GM21737 (cell line): ENCODE results near the gene DDX5.
"Not testable (repeated sequence)": the region's sequence is repeated elsewhere in the genome, so short reads cannot be mapped to it uniquely, and the experiment has no call there.

Experiments used
- ATAC-seq: cut with Tn5 transposase; IDR thresholded peaks from one replicate; pipeline ENCODE4 v1.9.1; 2021; ENCODE audit warnings: mild to moderate bottlenecking, moderate library complexity; ENCODE audit not compliant: unreplicated experiment

Gene DDX5

DNA sequence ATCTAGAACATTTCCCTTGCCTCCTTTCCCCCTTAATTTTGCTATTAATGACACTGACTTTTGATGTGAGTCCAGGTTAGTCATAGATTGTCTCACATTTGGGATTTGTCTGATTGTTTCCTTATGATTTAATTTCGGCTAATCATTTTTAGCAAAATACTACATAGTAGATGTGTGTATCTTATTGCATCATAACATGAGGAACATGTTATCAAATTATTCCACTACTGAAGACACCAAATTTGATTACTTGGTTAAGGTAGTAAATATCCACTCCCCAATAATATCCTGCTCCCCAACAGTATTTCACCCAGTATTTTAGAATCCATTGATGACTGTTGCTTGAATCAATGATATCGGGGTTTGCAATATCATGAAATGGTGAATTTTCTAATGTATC lies 12.0 kb downstream of the DDX5 start:
- ATAC-seq = no peak

DNA sequence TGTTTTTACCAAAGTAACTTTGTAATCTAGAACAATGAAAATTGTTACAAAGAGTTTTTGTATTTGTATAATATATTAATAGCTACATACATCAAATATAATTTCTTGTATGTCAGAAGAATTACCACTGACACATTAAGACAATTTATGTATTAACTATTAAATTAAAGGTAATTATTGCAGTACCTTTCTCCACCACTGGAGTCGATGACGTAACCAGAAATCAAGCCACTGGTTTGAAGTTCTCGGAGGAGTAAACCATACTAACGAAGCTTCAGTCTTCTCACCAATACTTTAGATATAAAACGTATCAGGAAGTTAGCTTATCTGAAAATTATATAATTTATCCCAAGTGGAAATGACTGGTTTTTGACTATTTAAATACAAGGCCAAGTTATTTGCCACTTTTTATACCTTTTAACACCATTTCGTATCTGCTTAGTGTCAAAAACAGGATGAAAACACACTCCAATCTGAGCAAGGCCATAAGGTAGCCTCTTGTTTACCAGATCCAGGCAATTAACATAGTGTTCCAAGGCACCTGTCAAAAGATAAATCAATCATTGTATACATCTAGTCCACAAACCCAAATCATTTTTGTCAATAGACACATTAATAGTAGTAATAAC lies 13.5 kb downstream of the DDX5 start:
- no peak for ATAC-seq

DNA sequence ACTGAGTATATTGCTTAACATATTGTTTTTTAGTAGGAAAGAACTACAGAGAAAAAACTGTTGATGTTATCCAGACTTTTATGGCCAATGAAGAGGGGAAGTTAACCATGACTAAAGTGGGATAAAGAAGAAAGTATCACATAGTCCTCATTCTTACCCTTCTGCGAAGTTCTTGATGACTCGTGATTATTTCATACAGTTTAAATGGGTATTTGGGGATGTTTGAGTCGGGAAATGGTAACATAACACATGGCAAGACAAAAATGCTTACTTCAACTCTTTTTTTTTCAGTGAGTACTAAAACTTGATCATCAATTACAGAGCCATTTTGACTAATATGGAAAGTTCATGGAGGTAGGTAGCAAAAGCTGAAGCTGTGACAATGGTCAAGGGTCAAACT lies 14.1 kb downstream of the DDX5 start:
- ATAC-seq = no peak

DNA sequence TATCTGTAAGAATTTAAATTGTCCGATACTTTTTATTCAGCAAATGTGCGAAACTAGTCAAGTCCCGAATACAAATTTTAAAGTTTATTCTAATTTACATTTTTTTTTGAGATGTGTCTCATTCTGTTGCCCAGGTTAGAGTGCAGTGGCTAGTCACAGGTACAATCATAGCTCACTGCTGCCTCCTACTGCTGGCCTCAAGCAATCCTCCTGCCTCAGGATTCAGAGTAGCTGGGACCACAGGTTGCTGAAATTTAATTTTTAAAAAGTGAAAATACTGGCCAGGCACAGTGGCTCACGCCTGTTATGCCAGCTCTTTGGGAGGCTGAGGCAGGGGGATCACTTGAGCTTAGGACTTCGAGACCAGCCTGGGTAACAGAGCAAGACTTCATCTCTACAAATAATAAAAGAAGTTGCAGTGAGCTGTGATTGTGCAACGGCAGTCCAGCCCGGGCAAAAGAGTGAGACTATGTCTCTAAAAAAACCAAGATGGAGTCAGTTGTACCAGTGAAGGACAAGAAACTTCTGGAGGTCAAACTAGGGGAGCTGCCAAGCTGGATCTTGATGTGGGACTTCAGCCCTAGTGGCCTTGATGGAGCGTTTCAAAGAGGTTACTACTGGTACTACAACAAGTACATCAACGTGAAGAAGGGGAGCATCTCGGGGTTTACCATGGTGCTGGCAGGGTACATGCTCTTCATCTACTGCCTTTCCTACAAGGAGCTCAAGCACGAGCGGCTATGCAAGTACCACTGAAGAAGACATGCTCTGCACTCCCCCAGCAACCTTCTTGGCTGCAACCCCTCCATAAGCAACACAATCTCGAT lies 14.8 kb downstream of the DDX5 start:
- no peak for ATAC-seq

DNA sequence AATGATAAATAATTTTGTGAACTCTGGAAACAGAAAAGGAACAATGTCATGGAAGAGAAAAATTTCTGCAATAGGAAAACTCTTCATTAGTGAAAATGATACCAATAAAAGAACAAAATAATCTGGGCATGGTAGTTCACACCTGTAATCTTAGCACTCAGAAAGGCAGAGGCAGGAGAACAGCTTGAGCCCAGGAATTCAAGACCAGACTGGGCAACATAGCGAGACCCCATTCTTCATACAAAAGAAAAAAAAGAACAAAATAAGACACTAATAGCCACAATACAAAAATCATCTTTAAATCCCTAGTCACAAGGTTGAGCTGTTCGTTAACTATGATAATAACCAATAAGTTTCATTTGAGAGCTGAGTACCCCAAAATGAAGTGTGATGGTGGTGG lies 17.8 kb downstream of the DDX5 start:
- ATAC-seq = no peak

DNA sequence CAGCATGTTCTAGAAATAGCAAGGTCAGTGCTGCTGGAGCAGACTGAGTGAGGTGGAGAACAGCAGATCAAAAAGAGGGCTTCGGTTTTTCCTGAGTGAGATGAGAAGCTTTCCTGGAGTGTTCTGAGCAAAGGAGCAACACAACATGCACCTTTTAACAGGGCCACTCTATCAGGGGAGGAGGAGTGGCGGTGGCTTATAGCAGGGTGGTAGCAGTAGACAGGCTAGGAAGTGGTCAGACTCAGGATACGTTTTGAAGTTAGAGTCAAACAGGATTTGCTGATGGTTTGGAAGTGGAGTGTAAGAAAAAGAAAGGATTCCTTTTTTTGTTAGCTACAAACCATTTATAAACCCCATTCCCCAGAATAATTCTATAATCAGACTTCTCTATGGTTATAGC lies 21.7 kb downstream of the DDX5 start:
- ATAC-seq = no peak

DNA sequence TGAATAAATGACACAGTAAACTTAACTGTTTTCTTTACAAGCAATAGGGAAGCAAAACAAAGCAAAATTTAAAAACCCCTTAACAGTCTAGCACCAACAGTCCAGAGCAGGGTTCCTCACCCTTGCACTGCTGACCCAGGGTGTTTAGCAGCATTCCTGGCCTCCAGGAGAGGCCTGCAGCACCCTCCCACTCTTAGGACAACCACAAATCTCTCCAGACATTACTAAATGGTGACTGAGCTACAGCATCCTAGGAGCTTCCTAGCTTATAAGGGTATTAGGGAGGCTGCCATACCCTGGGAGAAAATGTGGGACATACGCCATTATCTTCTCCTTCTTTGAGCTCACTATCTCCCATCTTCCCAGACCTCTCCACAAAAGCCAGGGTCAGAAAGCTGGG lies 25.1 kb downstream of the DDX5 start:
- ATAC-seq = no peak

DNA sequence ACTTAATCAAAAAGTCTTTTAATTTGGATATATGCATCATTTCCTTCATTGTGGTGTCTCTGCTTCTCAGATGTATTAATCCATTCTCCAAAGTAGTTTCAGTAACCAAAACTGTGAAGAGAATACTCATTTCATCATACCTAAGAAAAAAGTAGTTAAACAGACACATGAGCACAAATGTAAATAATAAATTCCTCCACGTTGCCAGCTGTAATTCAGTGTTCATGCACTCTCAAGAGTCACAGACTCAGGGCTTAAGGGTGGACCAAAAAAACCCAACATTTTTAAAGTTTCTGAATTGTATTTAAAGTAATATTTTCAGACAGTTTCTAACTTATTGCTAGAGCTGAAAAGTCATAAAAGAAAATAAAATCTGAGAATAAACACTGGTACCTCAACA lies 28.2 kb downstream of the DDX5 start:
- no peak for ATAC-seq

DNA sequence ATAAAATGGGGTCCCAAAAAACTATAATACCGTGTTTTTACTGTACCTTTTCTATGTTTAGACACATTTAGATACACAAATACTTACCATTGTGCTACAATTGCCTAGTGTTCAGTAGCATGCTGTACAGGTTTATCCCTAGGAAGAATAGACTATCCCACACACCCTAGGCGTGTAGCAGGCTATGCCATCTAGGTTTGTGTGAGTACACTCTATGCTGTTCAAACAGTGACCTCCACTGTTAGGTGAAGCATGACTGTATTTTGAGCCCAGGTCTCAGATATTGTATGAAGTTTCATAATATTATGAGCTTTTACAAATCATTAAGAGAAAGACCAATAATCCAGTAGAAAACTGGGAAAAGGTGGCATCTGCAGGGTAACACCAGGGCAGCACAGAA lies 33.5 kb downstream of the DDX5 start:
- ATAC-seq = no peak

DNA sequence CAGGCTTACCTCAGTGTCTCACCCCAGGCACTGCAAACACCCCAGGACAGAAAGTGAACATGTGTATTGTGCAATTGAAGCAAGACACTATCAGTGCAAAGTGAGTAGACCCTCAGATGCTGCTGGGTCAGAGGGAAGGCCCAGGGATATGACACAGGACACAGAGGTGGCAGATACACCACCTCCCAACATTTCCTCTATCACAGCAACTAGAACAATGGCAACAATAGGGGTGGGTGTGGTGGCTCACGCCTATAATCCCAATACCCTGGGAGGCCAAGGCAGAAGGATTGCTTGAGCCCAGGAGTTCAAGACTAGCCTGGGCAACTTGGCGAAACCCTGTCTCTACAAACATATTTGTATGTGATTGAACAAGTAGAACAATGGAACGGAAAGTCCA lies 34.6 kb downstream of the DDX5 start:
- no peak for ATAC-seq

DNA sequence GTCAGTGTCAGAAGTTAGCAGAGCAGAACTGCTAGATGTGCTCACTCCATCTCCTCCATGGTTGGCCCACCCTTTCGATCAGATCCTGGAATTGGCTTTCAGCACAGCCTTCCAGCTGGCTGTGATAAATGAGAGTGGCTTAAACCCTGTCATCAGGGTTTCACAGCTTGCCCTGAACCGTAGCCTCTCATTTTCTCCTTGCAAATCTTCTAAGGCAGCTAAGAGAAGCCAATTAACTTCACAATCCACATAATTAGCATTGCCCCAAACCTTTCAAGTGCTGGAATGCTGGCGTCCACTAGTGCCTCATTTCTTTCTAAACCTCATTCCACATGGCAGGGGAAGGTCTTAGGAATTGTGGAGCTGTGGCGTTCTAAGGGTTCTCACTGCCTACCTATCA lies 35.5 kb downstream of the DDX5 start:
- ATAC-seq = no peak

DNA sequence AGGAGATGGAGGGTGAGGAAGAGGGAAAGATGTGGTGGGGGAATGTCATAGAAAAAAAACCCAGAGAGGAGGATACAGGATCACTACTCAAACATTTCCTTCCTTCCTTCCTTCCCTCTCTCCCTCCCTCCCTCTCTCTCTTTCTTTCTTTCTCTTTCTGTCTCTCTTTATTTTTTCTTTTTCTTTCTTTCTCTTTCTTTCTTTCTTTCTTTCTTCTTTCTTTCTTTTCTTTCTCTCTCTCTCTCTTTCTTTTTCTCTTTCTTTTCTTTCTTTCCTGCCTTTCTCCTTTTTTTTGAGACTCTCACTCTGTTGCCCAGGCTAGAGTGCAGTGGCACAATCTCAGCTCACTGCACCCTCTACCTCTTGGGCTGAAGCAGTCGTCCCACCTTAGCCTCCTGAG lies 39.3 kb downstream of the DDX5 start:
- not testable (repeated sequence) for ATAC-seq

DNA sequence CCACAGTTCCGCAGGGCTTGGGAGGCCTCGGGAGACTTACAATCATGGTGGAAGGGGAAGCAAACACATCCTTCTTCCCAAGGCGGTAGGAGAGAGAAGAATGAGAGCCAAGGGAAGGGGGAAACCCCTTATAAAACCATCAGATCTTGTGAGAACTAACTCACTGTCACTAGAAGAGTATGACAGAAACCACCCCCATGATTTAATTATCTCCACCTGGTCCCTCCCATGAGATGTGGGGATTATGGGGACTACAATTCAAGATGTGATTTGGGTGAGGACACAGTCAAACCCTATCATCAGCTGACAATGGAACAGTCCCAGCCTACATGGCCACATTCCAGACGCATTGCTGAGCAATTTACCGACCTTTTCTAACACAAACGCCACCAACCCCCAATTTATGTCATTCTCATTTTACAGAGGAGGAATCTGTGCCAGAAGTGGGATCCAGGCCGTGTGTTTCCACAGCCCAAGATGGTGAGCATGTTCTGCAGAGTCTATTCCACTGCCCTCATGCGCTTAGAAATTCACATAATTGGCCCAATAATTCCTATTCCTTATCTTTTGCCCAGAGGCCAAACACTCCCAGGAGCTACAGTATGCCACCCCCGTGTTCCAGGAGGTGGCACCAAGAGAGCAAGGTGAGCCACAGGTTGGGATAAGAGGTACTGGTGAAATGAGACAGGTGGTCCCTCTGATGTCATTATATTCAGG lies 39.9 kb downstream of the DDX5 start:
- no peak for ATAC-seq

DNA sequence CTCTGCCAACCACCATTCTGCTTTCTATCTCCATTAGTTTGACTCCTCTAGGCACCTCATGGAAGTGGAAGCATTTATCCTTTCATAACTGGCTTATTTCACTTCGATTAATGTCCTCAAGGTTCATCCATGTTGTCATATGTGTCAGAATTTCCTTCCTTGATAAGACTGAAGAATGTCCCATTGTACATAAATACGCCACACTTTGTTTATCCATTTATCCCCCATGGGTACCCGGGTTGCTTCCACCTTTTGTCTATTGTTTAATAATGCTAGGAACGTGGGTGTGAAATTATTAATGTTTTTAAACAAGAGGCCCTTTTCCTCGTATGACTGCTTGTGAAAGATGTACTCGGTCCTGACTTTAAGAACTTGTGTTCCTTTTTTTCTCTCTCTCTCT lies 44.3 kb downstream of the DDX5 start:
- ATAC-seq = no peak

DNA sequence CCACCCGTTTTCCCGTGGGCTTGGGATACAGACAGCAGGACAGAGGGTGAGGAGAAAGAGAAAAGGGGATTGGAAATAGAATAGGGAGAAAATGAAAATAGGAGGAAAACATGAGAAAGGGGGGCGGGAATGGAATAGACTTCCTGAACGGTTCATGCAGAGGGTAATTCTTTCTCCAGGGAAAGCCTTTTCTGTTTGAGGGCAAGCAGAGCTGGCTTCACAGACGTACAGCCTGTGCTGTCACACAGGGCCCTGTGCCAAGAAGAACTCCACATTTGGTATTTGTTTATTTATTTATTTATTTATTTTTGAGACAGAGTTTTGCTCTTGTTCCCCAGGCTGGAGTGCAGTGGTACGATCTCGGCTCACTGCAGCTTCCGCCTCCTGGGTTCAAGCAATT lies 45.1 kb downstream of the DDX5 start:
- no peak for ATAC-seq

DNA sequence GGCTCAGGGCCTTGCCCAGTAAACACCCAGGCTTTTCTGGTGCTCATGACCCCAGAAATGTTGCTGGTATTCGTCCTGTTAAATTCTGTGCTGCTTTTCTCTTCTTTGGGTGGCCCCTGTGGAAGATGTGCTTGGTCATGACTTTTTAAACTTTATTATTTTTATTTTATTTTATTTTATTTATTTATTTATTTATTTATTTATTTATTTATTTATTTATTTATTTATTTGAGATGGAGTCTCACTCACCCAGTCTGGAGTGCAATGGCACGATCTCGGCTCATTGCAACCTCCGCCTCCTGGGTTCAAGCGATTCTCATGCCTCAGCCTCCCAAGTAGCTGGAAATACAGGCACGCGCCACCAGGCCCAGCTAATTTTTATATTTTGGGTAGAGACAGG lies 46.3 kb downstream of the DDX5 start:
- not testable (repeated sequence) for ATAC-seq

DNA sequence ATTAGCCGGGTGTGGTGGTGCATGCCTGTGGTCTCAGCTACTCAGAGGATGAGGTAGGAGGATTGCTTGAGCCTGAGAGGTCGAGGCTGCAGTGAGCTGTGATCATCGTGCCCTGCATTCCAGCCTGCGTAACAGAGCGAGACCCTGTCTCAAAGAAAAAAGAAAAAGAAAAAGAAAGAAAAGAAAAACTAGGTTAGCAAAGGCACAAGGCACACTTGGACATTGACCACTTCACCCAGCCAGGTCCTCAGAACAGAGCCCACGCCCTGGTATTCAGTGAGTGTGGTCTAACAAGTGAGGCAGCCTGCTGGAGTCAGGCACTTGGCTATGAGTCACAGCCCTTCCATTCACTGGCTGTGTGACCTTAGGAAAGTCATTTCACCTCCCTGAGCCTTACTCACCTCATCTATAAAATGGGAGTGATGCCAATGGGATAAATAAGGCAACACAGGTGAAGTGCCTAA lies 46.8 kb downstream of the DDX5 start:
- ATAC-seq = no peak

DNA sequence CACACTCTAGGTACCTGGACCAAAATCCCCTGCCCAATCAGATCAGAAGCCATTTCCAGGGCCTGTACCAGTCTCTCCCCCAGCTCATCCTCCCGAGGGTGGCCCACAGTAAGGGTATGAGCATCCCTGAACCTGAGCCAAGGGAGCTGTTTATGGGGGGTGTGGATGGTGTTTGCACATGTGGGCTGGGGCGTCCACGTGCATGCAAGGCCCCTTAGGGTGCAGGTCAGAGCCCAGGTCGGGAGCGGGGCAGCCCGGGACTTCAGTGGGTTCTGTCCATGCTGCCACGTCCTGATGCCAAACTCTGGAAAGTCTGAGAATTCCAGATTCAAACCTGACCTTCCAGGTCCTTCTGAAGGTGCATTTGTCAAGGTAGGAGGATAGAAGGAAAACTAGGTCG lies 47.3 kb downstream of the DDX5 start:
- no peak for ATAC-seq

DNA sequence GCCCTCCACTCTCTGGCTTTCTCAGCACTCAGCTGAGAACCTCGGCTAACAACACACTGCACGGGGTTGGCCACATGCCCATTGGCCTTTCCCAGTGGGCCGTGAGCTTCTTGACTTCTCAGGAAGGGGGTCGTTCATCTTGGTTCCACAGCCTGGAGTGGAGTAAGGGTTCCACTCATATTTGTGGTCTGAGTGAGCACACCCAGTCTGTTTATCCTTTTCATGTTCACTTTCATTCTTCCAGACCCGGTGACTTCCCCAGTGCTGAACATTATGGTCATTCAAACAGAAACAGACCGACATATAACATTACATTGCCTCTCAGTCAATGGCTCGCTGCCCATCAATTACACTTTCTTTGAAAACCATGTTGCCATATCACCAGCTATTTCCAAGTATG lies 48.9 kb downstream of the DDX5 start:
- no peak for ATAC-seq

DNA sequence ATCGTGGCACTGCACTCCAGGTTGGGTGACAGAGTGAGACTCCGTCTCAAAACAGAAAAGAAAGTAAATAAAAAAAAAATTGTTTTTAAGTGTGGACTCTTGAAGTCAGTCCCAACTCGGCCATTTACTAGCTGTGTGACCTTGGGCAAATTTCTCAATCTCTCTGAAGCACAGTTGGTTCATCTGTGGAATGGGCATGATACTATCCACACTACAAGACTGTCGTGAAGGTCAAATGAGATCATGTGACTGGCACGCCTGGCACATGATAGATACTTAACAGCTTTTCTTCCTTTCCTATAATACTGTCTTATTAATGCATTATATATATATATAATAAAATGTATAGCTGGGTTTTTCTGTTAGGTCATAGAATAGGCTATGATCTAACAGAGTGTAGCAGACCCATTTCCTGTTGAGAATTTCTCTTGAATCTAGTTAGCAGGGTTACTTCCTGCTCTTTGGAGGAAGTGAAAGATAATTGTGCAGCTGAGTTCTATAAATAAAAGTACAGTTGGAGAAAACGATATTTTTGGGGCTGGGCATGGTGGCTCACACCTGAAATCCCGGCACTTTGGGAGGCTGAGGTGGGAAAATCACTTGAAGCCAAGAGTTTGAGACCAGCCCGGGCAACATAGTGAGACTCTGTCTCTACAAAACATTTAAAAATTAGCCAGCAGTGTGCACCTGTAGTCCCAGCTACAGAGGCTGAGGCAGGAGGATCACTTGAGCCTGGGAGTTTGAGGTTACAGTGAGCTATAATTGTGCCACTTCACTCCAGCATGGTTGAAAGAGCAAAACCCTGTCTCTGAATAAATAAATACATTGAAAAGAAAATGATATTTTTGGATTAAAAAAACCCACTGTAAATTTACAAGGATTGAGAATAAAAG lies 49.9 kb downstream of the DDX5 start:
- ATAC-seq = no peak

DNA sequence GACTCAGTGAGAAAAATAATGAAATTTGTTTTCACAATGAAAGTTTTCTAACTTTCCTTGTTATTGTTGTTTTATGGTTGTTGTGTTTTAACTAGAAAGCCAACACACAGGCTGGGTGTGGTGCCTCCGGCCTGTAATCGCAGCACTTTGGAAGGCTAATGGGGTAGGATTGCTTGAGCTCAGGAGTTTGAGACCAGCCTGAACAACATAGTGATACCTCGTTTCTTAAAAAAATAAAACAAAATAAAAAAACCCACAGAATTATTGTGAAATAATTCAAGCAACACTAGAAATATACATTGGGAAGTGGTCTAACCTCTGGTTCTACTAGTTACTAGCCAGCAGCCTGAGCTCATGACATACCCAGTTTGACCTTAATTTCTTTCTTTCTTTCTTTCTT lies 56.5 kb downstream of the DDX5 start:
- ATAC-seq = no peak
